Activated T-helper 1 cell treated with Interleukin-2 at 50 U/mL for 16 hours (primary cell): ENCODE measurements around the gene CDK11A.
"Not testable (repeated sequence)": the region's sequence is repeated elsewhere in the genome, so short reads cannot be mapped to it uniquely, and the experiment has no call there.

Source experiments
- DNase-seq: peaks from one replicate; pipeline ENCODE4 v3.0.0-alpha.2; 2020; ENCODE audit warnings: low read depth

The CDK11A gene

DNA sequence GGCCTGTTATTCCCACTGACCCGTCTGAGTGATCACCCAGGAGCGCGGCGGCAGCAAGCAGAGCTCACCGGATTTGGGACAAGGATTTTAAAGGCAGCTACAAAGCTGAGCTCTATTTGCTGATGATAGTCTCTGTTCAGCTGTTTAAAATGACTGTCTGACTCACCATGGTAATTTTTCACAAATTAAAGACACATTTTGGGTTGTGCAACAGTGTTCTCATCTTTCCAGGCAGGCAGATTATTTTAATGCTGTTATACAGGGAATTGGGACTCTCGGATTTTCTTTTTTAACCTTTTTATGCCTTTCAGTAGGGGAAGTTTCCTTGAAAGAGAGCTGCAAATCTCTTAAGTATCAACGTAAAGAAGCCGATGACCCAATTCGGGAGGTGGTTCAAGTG, 61.8 kb downstream of the CDK11A start:
- DNase-seq: not testable (repeated sequence)

DNA sequence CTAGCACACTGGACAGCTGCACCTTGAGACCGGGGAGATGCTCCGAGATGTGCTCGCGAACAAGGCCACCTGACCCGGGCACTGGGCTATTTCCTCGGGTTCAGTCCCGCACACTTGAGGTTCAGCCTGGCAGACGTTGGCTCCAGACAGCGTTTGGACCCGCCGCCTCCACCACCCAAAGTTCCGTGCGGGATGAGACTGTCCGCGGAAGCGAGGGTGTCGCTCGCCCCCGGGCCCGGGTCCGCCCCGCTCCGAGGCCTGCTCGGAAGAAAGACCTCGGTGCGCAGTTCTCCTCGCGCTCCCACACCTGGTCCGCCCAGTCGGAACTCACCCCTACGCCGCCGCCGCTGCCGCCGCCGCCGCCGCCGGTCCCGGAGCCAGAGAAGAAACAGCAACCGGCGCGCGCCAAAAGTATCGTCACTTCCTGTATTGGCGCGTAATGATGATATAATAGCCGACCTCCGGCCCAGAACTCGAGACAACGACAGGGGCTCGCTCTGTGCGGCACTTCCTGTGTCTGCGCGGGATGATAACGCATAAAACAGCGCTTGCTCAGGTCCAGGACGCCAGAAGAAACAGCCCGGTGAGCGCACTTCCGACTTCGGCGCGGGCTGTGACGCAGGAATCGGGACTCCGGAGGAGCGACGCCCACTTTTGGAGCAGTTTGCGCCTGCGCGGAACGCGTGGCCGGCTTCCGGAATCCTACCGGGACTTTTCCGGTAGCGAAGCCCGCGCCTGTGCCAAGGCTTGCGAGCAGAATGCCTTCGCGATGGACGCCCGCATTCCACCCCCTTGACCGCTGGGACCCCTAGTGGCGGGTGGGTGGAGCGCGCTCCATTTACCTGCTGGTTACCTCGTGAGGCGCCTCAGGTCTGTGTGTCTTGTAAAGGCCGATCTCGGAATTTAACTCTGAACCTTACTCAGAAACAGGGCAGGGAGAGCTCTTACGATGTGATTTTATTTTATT, 65.3 kb downstream of the CDK11A start, which contains the start of gene CDK11B:
CDK11B (minus strand) TSS at position 422 of the 967 bp plus-strand sequence. CDS start 1,519 bp downstream, outside the sequence.
- peak; percentile 95 for DNase-seq
